Right renal cortex interstitium (tissue), 3 donors: ENCODE results near the gene BRINP2. TPM values are rescaled to one million over a fixed set of nuclear protein-coding genes. Genes with fewer than 3 reads are reported as not detected.
"Not testable (repeated sequence)": the region's sequence is repeated elsewhere in the genome, so short reads cannot be mapped to it uniquely, and the experiment has no call there.

Source experiments
- DNase-seq, 3 donors: peaks; one replicate each; pipeline ENCODE4 v3.0.0-alpha.2; 2013; ENCODE audit warnings: low read depth in 3 of 3, low spot score in 2 of 3
- polyA plus RNA-seq, 3 donors: library from polyadenylated mRNA; unstranded; fragments of 120-200 nt; gene quantifications; one replicate each; pipeline ENCODE4 v1.2.1, GENCODE V29; 2013; ENCODE audit not compliant: insufficient read length in 3 of 3

Gene BRINP2
- polyA plus RNA-seq, 3 donors: 0.08 to 0.19 (median 0.15) TPM

DNA sequence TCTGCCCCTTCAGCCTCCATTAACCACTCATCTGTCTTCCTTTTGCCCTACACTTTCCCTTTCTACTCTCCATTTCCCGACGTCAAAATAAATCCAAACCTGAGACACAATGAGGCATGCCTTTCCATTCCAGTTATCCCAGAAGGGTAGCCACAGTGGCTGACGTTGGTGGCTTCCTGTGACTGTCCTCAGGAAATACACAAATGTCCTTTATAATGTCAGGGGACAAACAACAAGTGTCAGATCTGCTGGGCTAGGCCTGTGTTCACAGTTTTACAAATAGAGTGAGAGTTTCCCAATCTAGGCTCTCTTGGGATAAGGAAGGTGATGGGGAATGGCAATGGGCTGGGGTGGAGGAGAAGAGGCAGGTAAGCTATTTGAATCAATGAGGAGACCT is 135.3 kb downstream of the BRINP2 start:
- DNase-seq: no peak

DNA sequence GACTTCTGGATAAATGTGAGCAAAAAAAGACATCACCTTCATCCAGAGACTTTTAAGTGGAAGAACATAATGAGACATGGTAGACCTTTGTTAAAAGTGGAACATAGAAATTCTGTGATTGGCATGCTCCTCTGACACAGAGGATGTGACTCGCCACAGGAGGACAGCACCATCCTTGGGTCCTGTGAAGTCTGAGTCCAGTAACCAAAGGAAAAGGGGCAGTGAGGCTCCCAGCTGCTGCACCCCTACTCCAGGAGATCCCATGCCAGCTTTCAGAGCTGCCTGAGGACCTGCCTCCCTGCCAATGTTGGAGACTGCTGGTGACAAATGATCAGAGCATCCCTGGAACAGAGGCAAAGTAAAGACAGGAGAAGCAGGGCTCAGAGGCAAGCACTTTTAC is 136.2 kb downstream of the BRINP2 start:
- DNase-seq: no peak

DNA sequence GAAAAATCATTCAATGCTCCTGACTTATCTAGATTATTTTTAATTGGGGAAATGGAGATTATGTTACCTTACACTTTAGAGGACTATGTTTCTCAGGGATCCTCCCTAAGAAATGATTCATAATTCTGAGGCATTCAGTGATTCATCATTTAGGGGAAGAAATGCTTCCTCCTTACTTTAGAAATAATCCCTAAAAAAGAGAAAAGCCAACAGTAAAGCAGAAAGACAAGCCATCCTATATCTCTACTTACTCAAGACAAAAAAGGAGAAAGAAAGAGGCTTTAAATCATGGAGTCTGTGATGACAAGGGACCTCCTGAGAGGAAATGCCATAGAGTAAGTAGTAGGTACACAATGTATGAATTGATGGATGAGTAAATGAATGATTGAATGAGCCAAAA is 137.0 kb downstream of the BRINP2 start:
- DNase-seq: no peak

DNA sequence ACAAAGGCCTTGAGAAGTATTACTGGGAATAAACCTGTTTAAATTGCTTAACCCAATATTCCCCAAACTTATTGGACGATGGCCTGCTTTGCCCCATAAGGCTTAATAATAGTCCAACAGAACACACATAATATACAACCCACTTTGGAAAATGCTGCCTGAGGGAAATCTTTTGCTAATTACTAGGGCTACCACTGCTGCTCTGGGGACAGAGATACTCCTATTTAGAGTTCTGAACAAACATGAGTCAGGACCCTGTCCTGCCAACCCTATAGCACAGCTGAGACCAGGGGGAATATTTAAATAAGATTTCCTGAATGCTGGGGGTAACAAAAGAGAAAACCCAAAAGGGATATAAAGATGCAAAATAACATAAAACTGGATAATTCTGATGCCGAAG is 139.1 kb downstream of the BRINP2 start:
- no peak for DNase-seq

DNA sequence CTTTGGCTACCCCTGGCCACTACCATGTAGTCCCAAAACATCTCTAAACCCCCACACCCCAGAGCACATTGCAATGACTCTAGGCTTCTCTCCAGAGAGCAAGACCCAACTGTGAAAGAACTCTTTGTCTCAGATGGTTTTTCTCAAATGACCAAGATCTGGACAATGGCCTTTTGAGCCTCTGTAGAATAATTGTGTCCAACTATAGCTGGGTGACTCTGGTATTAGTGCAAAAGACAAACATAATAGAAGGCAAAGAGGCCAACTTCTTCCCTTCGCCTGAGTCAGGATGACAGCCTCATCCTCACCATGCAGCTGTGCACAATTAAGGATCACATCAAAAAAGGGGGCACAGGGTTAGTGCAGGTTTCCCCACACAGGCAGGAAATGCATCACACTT is 139.6 kb downstream of the BRINP2 start:
- DNase-seq: no peak

DNA sequence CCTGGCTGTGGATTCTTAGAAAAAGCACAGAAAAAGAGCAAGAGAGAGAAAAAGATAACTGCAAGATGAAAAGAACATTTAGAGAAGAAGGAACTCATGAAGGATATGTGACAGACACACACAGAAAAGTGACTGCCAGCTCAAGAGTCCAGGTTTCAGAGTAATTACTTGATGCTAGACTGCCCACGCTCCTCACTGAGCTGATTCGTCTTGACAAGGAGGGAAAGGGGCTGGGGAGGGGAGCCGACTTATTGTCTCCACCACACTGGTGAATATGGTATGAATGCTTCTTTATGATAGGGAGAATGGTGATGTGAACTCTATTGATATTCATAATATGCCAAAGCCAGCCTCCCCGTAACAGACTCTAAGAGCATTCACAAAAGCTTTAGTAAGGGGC is 140.4 kb downstream of the BRINP2 start:
- no peak for DNase-seq

DNA sequence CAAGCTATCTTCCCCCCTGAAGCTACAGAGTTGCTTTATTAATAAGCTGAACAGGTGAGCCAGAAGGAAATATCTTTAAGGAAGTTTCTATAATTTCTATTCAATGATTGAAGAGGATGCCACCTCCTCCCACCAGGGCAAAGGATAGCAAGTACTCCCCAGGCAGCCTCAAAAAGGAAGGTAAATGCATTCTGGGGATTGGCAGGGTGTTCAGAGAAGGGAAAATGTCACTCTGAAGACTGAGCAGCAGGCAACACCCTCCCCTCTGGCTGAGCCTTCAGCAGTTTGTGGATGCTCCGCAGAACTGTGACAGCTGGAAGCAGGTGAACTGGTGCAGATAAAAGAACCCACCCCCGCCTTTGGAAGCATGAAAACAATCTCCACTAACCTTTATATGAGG is 140.8 kb downstream of the BRINP2 start:
- no peak for DNase-seq

DNA sequence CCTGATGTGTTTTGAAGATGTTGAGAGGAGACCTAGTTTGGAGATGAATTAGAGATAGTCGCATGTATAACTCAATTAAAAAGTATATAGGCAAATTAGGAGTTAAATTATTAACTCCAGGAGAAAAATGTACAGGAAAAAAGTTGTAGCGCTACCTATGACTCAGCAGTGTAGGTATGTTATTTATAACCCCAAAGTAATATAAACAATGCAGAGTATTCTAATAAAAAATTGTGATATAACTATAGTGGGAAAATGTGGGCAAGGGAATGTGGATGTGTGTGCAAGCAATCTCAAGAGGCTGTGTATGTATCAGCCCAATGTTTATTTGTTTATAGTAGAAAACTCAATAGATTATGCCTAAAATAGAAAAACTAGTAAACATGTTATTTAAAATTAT is 144.5 kb downstream of the BRINP2 start:
- DNase-seq: no peak

DNA sequence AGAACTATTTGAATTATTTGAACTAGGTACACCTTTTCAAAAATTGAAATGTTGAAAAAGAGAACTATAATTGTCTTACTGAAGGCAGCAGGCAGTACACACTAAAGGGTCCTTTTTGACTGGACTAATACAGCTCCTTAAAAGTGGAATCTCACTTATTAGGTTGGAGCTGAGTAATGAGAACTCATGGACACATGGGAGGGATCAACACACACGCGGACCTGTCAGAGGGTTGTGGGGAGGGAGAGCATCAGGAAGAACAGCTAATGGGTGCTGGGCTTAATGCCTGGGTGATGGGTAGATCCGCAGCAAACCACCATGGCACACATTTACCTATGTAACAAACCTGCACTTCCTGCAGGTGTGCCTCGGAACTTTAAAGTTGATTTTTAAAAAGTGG is 145.0 kb downstream of the BRINP2 start:
- DNase-seq: no peak

DNA sequence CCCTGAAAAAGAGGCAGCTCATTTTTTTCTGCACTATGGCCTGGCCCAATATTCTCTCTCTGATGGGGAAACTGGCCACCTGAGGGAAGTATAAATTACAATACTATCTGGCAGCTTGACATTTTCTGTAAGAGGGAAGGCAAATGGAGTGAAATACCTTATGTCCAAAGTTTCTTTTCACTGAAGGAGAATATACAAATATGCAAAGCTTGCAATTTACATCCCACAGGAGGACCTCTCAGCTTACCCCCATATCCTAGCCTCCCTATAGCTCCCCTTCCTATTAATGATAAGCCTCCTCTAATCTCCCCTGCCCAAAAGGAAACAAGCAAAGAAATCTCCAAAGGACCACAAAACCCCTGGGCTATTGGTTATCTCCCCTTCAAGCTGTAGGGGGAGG is 150.7 kb downstream of the BRINP2 start:
- not testable (repeated sequence) for DNase-seq

DNA sequence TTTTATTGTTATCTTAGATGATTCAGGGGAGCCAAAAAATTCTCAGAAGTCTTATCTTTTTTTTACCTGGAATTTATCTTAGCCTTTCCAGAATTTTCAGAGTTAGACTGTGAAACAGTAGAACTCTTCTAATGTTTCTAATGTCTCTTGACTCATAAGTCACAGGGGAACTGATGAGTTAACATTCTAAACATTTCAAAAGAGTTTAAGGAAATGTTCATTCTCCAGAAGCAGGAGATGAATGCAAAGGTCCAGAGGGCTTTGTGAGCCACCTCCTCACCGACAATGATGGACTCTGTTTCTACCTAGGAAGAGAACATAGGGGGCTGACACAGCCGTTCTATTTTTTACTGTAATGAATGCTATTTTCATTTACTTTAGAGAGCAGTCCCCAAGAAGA is 157.5 kb downstream of the BRINP2 start:
- no peak for DNase-seq

DNA sequence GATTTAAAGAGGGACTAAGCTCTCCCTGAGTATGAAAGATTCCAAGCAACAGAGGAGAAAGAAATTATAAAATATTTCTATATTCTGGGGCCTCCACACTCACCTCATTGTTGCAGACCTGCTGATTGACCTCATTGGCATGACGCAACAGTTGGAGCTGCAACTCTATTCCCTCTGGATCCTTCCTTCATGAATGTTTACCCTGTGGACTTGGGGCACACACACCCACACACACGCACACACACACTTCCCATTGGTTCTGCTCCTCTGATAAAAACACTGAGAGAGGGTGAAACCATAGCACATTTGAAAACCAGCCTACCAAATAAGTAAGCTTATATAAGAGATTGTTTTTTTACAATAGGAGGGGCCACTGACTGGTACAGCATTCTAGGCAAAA is 159.1 kb downstream of the BRINP2 start:
- DNase-seq: no peak

Other genes with a start within 250 kb of the BRINP2 start
- 1 to 10 TPM; 1.6 to 2.0 (median 1.8) TPM for gene ASTN1, start 6.2 kb upstream of the BRINP2 start, polyA plus RNA-seq